Tibial nerve (tissue), 3 donors: ENCODE measurements around the gene STARD3.

ENCODE experiments used
- CTCF ChIP-seq, 5 experiments: fragments of 200-600 bp in 3 of 5; fragments of 450-650 bp in 2 of 5; sonication (generic) in 3 of 5; IDR thresholded peaks; one replicate each; pipeline ENCODE4 v1.5.1; 2016 to 2019; ENCODE audit warnings: antibody characterized with exemption in 5 of 5, mild to moderate bottlenecking in 3 of 5, moderate library complexity in 2 of 5
- POLR2A ChIP-seq, 2 donors: fragments of 450-650 bp; IDR thresholded peaks; one replicate each; pipeline ENCODE4 v1.6.1; 2017; ENCODE audit warnings: antibody characterized with exemption in 2 of 2, mild to moderate bottlenecking in 2 of 2, moderate library complexity in 2 of 2

DNA sequence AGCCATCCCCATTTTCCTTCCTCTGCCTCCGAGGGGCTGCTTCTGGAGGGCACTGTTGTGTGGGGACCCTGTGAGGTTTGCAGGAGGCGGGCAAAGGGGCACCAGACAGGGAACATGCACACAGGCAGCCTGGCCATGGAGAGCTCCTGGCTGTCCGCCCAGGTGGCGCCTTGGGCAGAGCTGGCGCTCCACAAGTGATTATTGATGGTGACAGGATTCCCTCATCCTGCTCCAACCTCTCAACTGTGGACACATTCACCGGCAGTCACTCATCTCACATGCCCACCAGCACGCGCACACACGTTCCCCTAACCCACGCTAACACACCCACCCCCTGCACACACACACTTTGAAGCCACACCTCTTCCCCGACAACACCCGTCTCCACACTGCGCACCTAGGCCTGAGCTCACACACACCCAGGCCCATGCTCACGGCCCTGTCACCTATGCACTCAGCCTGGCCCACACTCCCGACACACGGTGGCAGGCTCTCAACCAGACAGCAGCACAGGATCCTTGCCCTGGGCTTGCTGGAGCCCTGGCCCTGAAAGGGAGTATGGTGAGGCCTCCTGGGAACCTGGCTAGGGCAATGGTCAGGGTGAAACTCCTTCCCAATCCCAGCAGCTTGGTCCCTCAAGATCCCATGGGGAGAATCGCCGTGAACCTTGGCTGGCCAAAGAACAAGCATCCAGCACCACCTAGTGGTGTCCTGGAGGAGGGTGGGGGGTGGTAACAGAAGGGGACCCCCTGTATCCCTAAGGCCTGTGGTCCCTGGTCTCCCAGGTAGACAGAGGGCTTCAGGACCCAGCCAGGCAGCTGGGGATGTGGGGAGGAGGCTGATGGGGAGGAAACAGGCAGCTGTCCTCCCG, 34.9 kb downstream of the STARD3 start:
- TF ChIP-seq POLR2A (IDR thresholded peaks at IDR 0.05) (no peak), CTCF (IDR thresholded peaks at IDR 0.05) (peak; percentile 22 to 78 (median 52))
